H1 (cell line): ENCODE results near the gene VPS9D1. TPM values are rescaled to one million over a fixed set of nuclear protein-coding genes. Genes with fewer than 3 reads are reported as not detected.

Experiments
- polyA plus RNA-seq, 7 experiments: library from polyadenylated mRNA; depleted of rRNA in 3 of 7; stranded (reverse) in 5 of 7; unstranded in 2 of 7; fragments of >200 nt in 5 of 7; fragments of 200-250 nt in 2 of 7; gene quantifications; 1 replicate in 5 of 7; 2 replicates in 1 of 7; 4 replicates in 1 of 7; pipeline versions ENCODE4 v1.2.1 to v1.2.3, GENCODE V29; 2011 to 2013; ENCODE audit warnings: missing spikeins in 2 of 7, mixed read lengths in 2 of 7
- total RNA-seq: library from RNA; stranded (reverse); fragmentation: NEBNext Ultra II Directional; extraction: Animal tissue kit (Norgen Biotek cat#: 25700); gene quantifications from 2 replicates; pipeline ENCODE4 v1.2.1, GENCODE V29; 2021
- TF ChIP-seq, protein P1 (sequence below): fragments of 300-600 bp; sonication (generic); IDR thresholded peaks from 2 replicates; pipeline ENCODE4 v1.7.1; 2012; ENCODE audit warnings: low read length, moderate library complexity, mild to moderate bottlenecking, inconsistent platforms; ENCODE audit not compliant: insufficient replicate concordance

The VPS9D1 gene
- total and polyA plus RNA-seq, 2 of the 8 experiments (the other 6 are each of a cell fraction or from before 2014, with no cell fraction given), result 2.9 to 5.4 TPM

DNA sequence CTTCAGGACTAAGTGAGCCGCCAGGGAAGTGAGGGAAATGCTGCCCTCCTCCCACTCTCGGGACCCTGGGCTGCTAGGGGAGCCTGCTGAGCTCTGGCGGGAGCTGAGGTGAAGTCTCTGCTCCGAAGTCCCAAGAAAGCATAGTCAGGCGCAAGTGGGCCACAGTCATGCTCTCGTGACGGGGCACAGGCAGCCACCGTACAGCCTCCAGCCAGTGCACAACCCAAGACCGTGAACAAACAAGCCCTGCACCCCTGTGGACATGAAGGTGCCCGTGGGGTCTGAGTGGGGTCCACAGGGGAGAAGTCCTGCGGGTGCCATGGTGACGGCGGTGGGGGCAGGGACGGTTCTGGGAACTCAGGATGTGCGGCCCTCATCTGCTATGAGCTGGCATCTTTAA, 25.3 kb upstream of the VPS9D1 start (continued):
- TF ChIP-seq, protein P1, sequence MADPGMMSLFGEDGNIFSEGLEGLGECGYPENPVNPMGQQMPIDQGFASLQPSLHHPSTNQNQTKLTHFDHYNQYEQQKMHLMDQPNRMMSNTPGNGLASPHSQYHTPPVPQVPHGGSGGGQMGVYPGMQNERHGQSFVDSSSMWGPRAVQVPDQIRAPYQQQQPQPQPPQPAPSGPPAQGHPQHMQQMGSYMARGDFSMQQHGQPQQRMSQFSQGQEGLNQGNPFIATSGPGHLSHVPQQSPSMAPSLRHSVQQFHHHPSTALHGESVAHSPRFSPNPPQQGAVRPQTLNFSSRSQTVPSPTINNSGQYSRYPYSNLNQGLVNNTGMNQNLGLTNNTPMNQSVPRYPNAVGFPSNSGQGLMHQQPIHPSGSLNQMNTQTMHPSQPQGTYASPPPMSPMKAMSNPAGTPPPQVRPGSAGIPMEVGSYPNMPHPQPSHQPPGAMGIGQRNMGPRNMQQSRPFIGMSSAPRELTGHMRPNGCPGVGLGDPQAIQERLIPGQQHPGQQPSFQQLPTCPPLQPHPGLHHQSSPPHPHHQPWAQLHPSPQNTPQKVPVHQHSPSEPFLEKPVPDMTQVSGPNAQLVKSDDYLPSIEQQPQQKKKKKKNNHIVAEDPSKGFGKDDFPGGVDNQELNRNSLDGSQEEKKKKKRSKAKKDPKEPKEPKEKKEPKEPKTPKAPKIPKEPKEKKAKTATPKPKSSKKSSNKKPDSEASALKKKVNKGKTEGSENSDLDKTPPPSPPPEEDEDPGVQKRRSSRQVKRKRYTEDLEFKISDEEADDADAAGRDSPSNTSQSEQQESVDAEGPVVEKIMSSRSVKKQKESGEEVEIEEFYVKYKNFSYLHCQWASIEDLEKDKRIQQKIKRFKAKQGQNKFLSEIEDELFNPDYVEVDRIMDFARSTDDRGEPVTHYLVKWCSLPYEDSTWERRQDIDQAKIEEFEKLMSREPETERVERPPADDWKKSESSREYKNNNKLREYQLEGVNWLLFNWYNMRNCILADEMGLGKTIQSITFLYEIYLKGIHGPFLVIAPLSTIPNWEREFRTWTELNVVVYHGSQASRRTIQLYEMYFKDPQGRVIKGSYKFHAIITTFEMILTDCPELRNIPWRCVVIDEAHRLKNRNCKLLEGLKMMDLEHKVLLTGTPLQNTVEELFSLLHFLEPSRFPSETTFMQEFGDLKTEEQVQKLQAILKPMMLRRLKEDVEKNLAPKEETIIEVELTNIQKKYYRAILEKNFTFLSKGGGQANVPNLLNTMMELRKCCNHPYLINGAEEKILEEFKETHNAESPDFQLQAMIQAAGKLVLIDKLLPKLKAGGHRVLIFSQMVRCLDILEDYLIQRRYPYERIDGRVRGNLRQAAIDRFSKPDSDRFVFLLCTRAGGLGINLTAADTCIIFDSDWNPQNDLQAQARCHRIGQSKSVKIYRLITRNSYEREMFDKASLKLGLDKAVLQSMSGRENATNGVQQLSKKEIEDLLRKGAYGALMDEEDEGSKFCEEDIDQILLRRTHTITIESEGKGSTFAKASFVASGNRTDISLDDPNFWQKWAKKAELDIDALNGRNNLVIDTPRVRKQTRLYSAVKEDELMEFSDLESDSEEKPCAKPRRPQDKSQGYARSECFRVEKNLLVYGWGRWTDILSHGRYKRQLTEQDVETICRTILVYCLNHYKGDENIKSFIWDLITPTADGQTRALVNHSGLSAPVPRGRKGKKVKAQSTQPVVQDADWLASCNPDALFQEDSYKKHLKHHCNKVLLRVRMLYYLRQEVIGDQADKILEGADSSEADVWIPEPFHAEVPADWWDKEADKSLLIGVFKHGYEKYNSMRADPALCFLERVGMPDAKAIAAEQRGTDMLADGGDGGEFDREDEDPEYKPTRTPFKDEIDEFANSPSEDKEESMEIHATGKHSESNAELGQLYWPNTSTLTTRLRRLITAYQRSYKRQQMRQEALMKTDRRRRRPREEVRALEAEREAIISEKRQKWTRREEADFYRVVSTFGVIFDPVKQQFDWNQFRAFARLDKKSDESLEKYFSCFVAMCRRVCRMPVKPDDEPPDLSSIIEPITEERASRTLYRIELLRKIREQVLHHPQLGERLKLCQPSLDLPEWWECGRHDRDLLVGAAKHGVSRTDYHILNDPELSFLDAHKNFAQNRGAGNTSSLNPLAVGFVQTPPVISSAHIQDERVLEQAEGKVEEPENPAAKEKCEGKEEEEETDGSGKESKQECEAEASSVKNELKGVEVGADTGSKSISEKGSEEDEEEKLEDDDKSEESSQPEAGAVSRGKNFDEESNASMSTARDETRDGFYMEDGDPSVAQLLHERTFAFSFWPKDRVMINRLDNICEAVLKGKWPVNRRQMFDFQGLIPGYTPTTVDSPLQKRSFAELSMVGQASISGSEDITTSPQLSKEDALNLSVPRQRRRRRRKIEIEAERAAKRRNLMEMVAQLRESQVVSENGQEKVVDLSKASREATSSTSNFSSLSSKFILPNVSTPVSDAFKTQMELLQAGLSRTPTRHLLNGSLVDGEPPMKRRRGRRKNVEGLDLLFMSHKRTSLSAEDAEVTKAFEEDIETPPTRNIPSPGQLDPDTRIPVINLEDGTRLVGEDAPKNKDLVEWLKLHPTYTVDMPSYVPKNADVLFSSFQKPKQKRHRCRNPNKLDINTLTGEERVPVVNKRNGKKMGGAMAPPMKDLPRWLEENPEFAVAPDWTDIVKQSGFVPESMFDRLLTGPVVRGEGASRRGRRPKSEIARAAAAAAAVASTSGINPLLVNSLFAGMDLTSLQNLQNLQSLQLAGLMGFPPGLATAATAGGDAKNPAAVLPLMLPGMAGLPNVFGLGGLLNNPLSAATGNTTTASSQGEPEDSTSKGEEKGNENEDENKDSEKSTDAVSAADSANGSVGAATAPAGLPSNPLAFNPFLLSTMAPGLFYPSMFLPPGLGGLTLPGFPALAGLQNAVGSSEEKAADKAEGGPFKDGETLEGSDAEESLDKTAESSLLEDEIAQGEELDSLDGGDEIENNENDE, result no peak
